Epithelial cell of esophagus (primary cell): Measurements from ENCODE around the gene KLHL20.
"Not testable (repeated sequence)": the region's sequence is repeated elsewhere in the genome, so short reads cannot be mapped to it uniquely, and the experiment has no call there.

Experiments
- DNase-seq: peaks from one replicate; pipeline ENCODE4 v3.0.0; 2010; ENCODE audit warnings: low read depth
- H3K4me3 ChIP-seq: 2 replicates; pipeline ENCODE4 v1.5.1; 2011; ENCODE audit warnings: mild to moderate bottlenecking, low read length, control low read depth
- CTCF ChIP-seq: IDR thresholded peaks from 2 replicates; pipeline ENCODE4 v1.5.1; 2011; ENCODE audit warnings: low read depth, mild to moderate bottlenecking, low read length, control low read depth, inconsistent platforms; ENCODE audit not compliant: insufficient read depth; ENCODE audit errors: missing control alignments

KLHL20 gene

GRCh38 chr1:173688300-173688699, 26.5 kb upstream of the KLHL20 start:
- TF ChIP-seq CTCF, result no peak

DNA sequence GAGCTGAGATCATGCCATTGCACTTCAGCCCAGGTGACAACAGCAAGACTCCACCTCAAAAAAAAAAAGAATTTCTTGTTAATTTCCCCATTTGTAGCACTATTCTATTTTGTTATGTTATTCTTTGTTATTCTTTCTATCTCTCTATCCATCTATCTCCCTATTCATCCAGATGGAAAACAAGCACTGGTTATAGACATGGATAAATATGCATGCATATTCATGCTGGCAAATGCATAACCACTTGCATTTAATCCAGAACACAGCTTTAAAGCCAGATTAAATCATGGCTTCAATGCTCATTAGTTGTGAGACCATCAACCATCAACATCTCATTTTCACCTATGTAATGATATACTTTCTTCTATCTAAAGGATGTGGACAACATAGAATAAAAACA, 21.5 kb upstream of the KLHL20 start:
- DNase-seq, result no peak
- H3K4me3 ChIP-seq, result no peak overlapping the region
- TF ChIP-seq CTCF, result no peak

More at GRCh38 chr1:173688300-173688699, 26.5 kb upstream of the KLHL20 start:
- DNase-seq, result no peak
- H3K4me3 ChIP-seq, result no peak overlapping the region

DNA sequence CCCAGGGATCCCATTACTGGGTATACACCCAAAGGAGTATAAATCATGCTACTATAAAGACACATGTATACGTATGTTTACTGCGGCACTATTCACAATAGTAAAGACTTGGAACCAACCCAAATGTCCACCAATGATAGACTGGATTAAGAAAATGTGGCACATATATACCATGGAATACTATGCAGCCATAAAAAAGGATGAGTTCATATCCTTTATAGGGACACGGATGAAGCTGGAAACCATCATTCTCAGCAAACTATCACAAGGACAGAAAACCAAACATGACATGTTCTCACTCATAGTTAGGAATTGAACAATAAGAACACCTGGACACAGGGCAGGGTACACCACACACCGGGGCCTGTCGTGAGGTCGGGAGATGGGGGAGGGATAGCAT, 13.5 kb upstream of the KLHL20 start:
- not testable (repeated sequence) for DNase-seq, H3K4me3 ChIP-seq

DNA sequence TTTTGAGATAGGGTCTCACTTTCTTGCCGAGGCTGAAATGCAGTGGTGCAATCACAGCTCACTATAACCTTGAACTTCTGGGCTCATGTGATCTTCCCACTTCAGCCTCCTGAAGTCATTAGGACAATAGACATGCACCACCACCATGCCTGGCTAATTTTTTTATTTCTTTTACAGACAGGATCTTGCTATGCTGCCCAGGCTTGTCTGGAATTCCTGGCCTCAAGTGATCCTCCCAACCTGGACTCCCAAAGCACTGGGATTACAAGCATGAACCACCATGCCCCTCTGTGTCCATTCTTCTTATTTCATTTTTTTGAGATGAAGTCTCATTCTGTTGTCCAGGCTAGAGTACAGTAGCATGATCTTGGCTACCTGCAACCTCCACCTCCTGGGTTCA, 12.0 kb upstream of the KLHL20 start:
- no peak overlapping the region for H3K4me3 ChIP-seq
- no peak for DNase-seq
- TF ChIP-seq CTCF, result no peak

- no peak overlapping the region for H3K4me3 ChIP-seq
- DNase-seq, result no peak
- TF ChIP-seq CTCF, result no peak
Observed at GRCh38 chr1:173705117-173705516, 9.7 kb upstream of the KLHL20 start.

DNA sequence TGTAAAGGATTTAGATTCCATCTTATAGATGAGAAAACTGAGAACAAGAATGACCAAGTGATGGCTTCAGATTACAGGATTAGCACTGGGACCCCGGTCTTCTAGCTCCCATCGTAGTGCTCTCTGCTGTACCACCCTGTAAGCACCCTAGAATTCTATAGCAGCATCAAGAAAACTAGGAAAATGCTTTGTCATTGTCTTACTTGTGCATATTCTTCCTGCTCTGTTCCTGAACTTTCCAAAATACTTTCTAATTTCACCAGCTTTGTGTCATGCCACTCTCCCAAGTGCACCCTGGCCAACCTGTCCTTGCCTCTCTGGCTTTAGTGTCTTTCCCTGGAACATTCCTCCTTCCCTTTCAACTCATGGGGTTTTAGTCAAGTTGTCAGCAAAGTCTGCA, 6.0 kb upstream of the KLHL20 start:
- no peak for TF ChIP-seq CTCF
- H3K4me3 ChIP-seq, result no peak overlapping the region
- DNase-seq, result no peak

GRCh38 chr1:173714441-173714758, 381 bp upstream of the KLHL20 start:
- no peak for TF ChIP-seq CTCF
- peak overlapping the region; percentile 94 for H3K4me3 ChIP-seq
- no peak for DNase-seq

DNA sequence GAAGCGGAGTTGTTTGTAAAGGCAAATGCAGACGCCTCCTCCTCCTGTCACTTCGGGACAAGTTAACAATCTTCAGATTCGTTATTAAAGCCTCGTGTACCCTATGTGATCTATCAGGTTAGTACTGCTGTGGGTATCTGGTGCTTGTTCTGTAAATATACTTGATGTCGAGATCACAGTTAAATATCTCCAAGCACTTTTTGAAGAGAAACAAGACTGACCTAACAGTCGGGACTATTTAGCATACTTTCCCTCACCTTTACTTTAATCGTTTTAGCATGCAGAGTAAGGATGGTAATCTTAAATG, 710 bp downstream of the KLHL20 start:
- DNase-seq, result no peak
- H3K4me3 ChIP-seq, result peak overlapping the region; percentile 94
- no peak for TF ChIP-seq CTCF
